Neural crest cell (in vitro differentiated cells): ENCODE data around the gene RUNX2. TPM values are rescaled to one million over a fixed set of nuclear protein-coding genes. Genes with fewer than 3 reads are reported as not detected.

Source experiments
- DNase-seq: peaks from one replicate; pipeline ENCODE4 v3.0.0; 2021; ENCODE audit warnings: low read depth, mixed read lengths, low spot score
- H3K27ac Mint-ChIP-seq: one replicate; pipeline ENCODE4 v1.8.0; 2021; ENCODE audit warnings: mild to moderate bottlenecking, mixed read lengths; ENCODE audit not compliant: unreplicated experiment
- H3K27me3 Mint-ChIP-seq: 2 replicates; pipeline ENCODE4 v1.8.0; 2021; ENCODE audit warnings: low read depth, mild to moderate bottlenecking, mixed read lengths
- H3K36me3 Mint-ChIP-seq: 2 replicates; pipeline ENCODE4 v1.8.0; 2021; ENCODE audit warnings: low read depth, mild to moderate bottlenecking, mixed read lengths
- H3K4me1 Mint-ChIP-seq: 2 replicates; pipeline ENCODE4 v1.8.0; 2021; ENCODE audit warnings: mixed read lengths
- H3K4me3 Mint-ChIP-seq: one replicate; pipeline ENCODE4 v1.8.0; 2021; ENCODE audit warnings: mild to moderate bottlenecking, mixed read lengths
- H3K9me3 Mint-ChIP-seq: 2 replicates; pipeline ENCODE4 v1.8.0; 2021; ENCODE audit warnings: mixed read lengths
- CTCF ChIP-seq: fragments of 200-600 bp; sonication (generic); conservative IDR thresholded peaks from 2 replicates; pipeline ENCODE4 v1.5.0; 2021; ENCODE audit warnings: antibody characterized with exemption, mild to moderate bottlenecking
- total RNA-seq: library from RNA; stranded (reverse); gene quantifications from 2 replicates; pipeline ENCODE4 v1.2.1, GENCODE V29; 2021

RUNX2 gene
- total RNA-seq, 1 donor from 2014 or later = 0.16 TPM

GRCh38 chr6:45420083-45420908, 92.2 kb downstream of the RUNX2 start:
- H3K27ac Mint-ChIP-seq = no peak overlapping the region
- H3K9me3 Mint-ChIP-seq = no peaks in the 10 kb centered on the region
- H3K4me1 Mint-ChIP-seq = peaks cover 26% of the 10 kb centered on the region
- peak; percentile 5 for DNase-seq
- TF ChIP-seq CTCF = no peak
- H3K36me3 Mint-ChIP-seq = no peaks in the 10 kb centered on the region
- peaks cover 92% of the 10 kb centered on the region for H3K27me3 Mint-ChIP-seq
- H3K4me3 Mint-ChIP-seq = peak overlapping the region; percentile 83

- peaks cover 92% of the 10 kb centered on the region for H3K27me3 Mint-ChIP-seq
- DNase-seq = no peak
- peaks cover 26% of the 10 kb centered on the region for H3K4me1 Mint-ChIP-seq
- peak overlapping the region; percentile 90 for H3K4me3 Mint-ChIP-seq
- no peaks in the 10 kb centered on the region for H3K9me3 Mint-ChIP-seq
- no peaks in the 10 kb centered on the region for H3K36me3 Mint-ChIP-seq
- no peak overlapping the region for H3K27ac Mint-ChIP-seq
- no peak for TF ChIP-seq CTCF
Measured at GRCh38 chr6:45420909-45421708, 93.0 kb downstream of the RUNX2 start.

DNA sequence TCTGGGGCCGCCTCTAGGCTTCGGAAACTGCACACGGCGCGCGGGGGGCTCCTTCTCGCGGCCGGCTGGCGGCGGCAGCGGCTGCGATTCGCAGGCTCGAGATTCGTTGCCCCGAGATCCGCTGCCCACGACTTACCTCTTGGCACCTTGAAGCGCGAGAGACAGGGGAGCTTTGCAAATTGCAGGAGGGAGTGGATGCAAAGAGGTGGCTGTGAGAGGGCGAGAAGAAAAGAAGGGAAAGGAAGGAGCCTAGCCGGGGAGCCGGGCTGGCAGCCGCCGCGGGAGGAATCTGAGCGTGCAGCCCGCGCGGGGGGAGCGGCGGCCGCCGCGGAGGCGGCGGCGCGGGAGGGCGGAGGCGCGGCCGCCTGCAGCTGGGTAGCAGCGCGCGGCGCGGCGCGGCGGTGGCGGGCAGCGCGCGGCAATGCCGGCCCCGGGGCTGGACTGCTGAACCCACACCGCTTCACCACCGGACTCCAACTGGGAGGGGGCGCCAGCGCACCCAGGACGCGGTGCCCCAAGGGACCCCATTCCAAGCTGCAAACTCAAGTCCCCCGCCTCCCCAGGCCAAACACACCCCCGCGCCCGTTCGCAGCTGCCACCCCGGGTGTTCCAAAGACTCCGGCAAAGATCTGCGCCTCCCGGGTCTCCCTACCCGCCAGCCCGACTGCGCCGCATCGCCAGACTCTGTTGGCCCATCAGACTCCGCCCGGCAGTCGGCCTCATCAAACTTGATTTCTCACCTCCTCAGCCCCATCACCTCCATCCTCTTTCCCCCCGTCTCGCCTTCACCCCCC, 93.8 kb downstream of the RUNX2 start:
- peak overlapping the region; percentile 91 for H3K4me3 Mint-ChIP-seq
- peaks cover 26% of the 10 kb centered on the region for H3K4me1 Mint-ChIP-seq
- H3K27me3 Mint-ChIP-seq = peaks cover 89% of the 10 kb centered on the region
- peak; percentile 41 for DNase-seq
- no peak overlapping the region for H3K27ac Mint-ChIP-seq
- H3K9me3 Mint-ChIP-seq = no peaks in the 10 kb centered on the region
- no peaks in the 10 kb centered on the region for H3K36me3 Mint-ChIP-seq
- no peak for TF ChIP-seq CTCF

DNA sequence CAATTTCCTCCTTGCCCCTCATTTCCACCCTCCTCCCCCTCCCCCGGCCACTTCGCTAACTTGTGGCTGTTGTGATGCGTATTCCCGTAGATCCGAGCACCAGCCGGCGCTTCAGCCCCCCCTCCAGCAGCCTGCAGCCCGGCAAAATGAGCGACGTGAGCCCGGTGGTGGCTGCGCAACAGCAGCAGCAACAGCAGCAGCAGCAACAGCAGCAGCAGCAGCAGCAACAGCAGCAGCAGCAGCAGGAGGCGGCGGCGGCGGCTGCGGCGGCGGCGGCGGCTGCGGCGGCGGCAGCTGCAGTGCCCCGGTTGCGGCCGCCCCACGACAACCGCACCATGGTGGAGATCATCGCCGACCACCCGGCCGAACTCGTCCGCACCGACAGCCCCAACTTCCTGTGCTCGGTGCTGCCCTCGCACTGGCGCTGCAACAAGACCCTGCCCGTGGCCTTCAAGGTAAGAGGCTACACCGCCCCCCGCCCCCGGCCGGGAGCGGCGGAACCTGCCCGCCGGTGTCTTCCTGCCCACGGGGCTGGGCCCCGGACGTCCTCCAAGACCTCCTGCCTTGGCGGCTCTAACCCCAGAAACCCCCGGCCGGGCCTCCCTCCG, 94.5 kb downstream of the RUNX2 start:
- DNase-seq = no peak
- Mint-ChIP-seq H3K36me3 (no peaks in the 10 kb centered on the region), H3K27me3 (peaks cover 86% of the 10 kb centered on the region), H3K9me3 (no peaks in the 10 kb centered on the region), H3K4me1 (peaks cover 26% of the 10 kb centered on the region), H3K27ac (no peak overlapping the region), H3K4me3 (peak overlapping the region; percentile 91)
- no peak for TF ChIP-seq CTCF
